SK-N-SH treated with all-trans-retinoic acid at 6 μM for 48 hours (cell line): Measurements from ENCODE around the gene RNF169.

Source experiments
- ATAC-seq: fragments of 200-7000 bp; cut with Tn5 transposase; 3 replicates; pipeline ENCODE4 v1.9.1; 2020; ENCODE audit warnings: mild to moderate bottlenecking, moderate library complexity
- ARNTL ChIP-seq: fragments of 450-650 bp; formaldehyde crosslinking; IDR thresholded peaks from 2 replicates; pipeline ENCODE4 v1.5.0; 2020; ENCODE audit warnings: low read depth, mild to moderate bottlenecking, moderate library complexity, borderline replicate concordance
- BACH2 ChIP-seq: fragments of 250-450 bp; sonication (Bioruptor Pico); IDR thresholded peaks from 2 replicates; pipeline ENCODE4 v1.9.0; 2021; ENCODE audit warnings: mild to moderate bottlenecking, borderline replicate concordance
- CSDC2 ChIP-seq: fragments of 250-450 bp; sonication (Bioruptor Pico); IDR thresholded peaks from 2 replicates; pipeline ENCODE4 v1.5.0; 2020; ENCODE audit warnings: mild to moderate bottlenecking, moderate library complexity
- CSRNP3 ChIP-seq: fragments of 250-450 bp; sonication (Bioruptor Pico); IDR thresholded peaks from 2 replicates; pipeline ENCODE4 v1.5.1; 2021; ENCODE audit warnings: mild to moderate bottlenecking, moderate library complexity
- ESRRG ChIP-seq: fragments of 250-450 bp; sonication (Bioruptor Pico); IDR thresholded peaks from 2 replicates; pipeline ENCODE4 v1.6.1; 2021; ENCODE audit warnings: mild to moderate bottlenecking
- GLIS3 ChIP-seq: fragments of 250-450 bp; sonication (Bioruptor Pico); IDR thresholded peaks from 2 replicates; pipeline ENCODE4 v1.5.0; 2020; ENCODE audit warnings: mild to moderate bottlenecking, moderate library complexity
- ISL1 ChIP-seq: fragments of 250-450 bp; sonication (Bioruptor Pico); IDR thresholded peaks from 2 replicates; pipeline ENCODE4 v2.1.2; 2022; ENCODE audit warnings: mild to moderate bottlenecking, moderate library complexity
- OSR1 ChIP-seq: fragments of 250-450 bp; sonication (Bioruptor Pico); IDR thresholded peaks from 2 replicates; pipeline ENCODE4 v1.8.0; 2022; ENCODE audit warnings: moderate library complexity, mild to moderate bottlenecking, inconsistent platforms
- POU6F1 ChIP-seq: fragments of 250-450 bp; sonication (Bioruptor Pico); IDR thresholded peaks from 2 replicates; pipeline ENCODE4 v1.8.0; 2021; ENCODE audit warnings: low read depth, mild to moderate bottlenecking, moderate library complexity, borderline replicate concordance
- RARB ChIP-seq: fragments of 250-450 bp; sonication (Bioruptor Pico); IDR thresholded peaks from 2 replicates; pipeline ENCODE4 v1.8.0; 2021; ENCODE audit warnings: mild to moderate bottlenecking, moderate library complexity
- SNAI2 ChIP-seq: fragments of 250-450 bp; sonication (Bioruptor Pico); IDR thresholded peaks from 2 replicates; pipeline ENCODE4 v1.5.0; 2020; ENCODE audit warnings: mild to moderate bottlenecking, moderate library complexity
- TCF4 ChIP-seq: fragments of 250-450 bp; sonication (Bioruptor Pico); IDR thresholded peaks from 2 replicates; pipeline ENCODE4 v1.8.0; 2021; ENCODE audit warnings: mild to moderate bottlenecking, moderate library complexity, borderline replicate concordance
- TOX ChIP-seq: fragments of 250-450 bp; sonication (Bioruptor Pico); IDR thresholded peaks from 2 replicates; pipeline ENCODE4 v1.8.0; 2021; ENCODE audit warnings: mild to moderate bottlenecking, moderate library complexity, borderline replicate concordance
- ZC3H10 ChIP-seq: fragments of 250-450 bp; sonication (Bioruptor Pico); IDR thresholded peaks from 2 replicates; pipeline ENCODE4 v1.5.1; 2021; ENCODE audit warnings: mild to moderate bottlenecking, moderate library complexity
- ZFP3 ChIP-seq: fragments of 250-450 bp; sonication (Bioruptor Pico); IDR thresholded peaks from 2 replicates; pipeline ENCODE4 v1.5.0; 2020; ENCODE audit warnings: mild to moderate bottlenecking, moderate library complexity
- ZFP30 ChIP-seq: fragments of 450-650 bp; formaldehyde crosslinking; IDR thresholded peaks from 2 replicates; pipeline ENCODE4 v1.5.0; 2022; ENCODE audit warnings: mild to moderate bottlenecking, moderate library complexity
- ZNF565 ChIP-seq: fragments of 450-650 bp; formaldehyde crosslinking; conservative IDR thresholded peaks from 2 replicates; pipeline ENCODE4 v1.5.0; 2020; ENCODE audit warnings: low read depth, mild to moderate bottlenecking, moderate library complexity
- ZNF8 ChIP-seq: fragments of 450-650 bp; formaldehyde crosslinking; IDR thresholded peaks from 2 replicates; pipeline ENCODE4 v1.5.0; 2020; ENCODE audit warnings: mild to moderate bottlenecking, moderate library complexity
- TF ChIP-seq, protein P1 (sequence below): fragments of 250-450 bp; sonication (Bioruptor Pico); IDR thresholded peaks from 2 replicates; pipeline ENCODE4 v1.5.0; 2020; ENCODE audit warnings: mild to moderate bottlenecking, moderate library complexity
- TF ChIP-seq, protein P2 (sequence below): fragments of 250-450 bp; sonication (Bioruptor Pico); IDR thresholded peaks from 2 replicates; pipeline ENCODE4 v1.8.0; 2020; ENCODE audit warnings: mild to moderate bottlenecking, moderate library complexity, borderline replicate concordance
- TF ChIP-seq, protein P3 (sequence below): fragments of 250-450 bp; sonication (Bioruptor Pico); IDR thresholded peaks from 2 replicates; pipeline ENCODE4 v1.5.1; 2020; ENCODE audit warnings: low read depth, mild to moderate bottlenecking, moderate library complexity

The RNF169 gene

DNA sequence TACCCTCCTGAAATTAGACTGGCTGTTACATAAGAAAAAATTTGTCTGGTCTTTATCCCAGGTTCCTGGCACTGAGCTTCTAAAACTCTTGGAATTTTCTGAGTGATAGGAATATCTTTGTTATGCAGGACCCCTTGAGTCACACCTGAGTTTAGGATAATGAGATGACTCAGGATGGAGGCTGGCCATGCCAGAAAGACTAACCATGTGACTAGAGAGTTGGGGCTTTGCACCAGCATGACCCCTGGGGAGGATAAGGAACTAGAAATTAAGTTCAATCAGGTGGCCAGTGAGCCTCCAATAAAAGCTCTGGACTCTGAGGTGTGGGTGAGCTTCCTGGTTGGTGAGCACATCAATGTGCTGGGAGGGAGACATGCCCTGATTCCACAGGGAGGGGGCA lies 112.1 kb downstream of the RNF169 start:
- ATAC-seq: no peak
- TF ChIP-seq POU6F1 (no peak), ZFP3 (CRISPR knock-in tag) (no peak), ARNTL (no peak), CSRNP3 (CRISPR knock-in tag) (no peak), RARB (CRISPR knock-in tag) (no peak), ISL1 (CRISPR knock-in tag) (no peak), OSR1 (CRISPR knock-in tag) (no peak), TCF4 (CRISPR knock-in tag) (no peak)
- TF ChIP-seq, protein P1, sequence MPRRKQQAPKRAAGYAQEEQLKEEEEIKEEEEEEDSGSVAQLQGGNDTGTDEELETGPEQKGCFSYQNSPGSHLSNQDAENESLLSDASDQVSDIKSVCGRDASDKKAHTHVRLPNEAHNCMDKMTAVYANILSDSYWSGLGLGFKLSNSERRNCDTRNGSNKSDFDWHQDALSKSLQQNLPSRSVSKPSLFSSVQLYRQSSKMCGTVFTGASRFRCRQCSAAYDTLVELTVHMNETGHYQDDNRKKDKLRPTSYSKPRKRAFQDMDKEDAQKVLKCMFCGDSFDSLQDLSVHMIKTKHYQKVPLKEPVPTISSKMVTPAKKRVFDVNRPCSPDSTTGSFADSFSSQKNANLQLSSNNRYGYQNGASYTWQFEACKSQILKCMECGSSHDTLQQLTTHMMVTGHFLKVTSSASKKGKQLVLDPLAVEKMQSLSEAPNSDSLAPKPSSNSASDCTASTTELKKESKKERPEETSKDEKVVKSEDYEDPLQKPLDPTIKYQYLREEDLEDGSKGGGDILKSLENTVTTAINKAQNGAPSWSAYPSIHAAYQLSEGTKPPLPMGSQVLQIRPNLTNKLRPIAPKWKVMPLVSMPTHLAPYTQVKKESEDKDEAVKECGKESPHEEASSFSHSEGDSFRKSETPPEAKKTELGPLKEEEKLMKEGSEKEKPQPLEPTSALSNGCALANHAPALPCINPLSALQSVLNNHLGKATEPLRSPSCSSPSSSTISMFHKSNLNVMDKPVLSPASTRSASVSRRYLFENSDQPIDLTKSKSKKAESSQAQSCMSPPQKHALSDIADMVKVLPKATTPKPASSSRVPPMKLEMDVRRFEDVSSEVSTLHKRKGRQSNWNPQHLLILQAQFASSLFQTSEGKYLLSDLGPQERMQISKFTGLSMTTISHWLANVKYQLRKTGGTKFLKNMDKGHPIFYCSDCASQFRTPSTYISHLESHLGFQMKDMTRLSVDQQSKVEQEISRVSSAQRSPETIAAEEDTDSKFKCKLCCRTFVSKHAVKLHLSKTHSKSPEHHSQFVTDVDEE (CRISPR knock-in tag): no peak

DNA sequence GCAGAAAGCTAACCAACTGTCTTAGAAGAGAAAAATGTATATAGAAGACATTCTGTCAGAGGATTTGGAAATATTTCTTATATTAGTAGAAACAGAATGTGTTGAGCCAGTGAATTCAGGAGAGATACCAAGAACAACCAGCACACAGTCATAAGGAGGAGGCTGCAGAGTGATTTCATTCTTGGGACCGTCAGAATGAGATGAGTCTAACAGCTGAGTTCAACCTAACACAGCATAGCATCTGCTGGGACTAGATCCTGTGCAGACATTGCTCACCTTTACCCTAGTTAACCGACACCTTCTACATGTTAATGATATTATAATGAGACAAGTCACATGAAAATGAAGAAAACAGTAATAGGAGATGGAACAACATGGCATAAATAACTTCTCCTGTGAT lies 114.8 kb downstream of the RNF169 start:
- ATAC-seq: no peak

DNA sequence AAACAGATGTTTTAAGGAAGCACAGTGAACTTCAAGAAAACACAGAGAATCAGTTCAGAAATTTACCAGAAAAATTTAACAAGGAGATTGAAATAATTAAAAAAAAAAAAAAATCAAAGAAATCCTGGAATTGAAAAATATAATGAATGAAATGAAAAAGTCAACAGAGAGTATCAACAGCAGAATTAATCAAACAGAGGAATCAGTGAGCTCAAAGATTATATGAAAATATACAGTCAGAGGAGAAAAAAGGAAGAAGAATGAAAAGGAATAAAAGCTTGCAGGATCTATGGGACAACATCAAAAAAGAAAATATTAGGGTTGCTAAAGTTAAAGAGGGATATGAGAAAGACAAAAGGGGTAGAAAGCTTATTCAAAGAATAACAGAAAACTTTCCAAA lies 117.9 kb downstream of the RNF169 start:
- no peak for ATAC-seq
- TF ChIP-seq TOX (CRISPR knock-in tag): no peak
- no peak for TF ChIP-seq ZNF8 (CRISPR knock-in tag)
- no peak for TF ChIP-seq CSRNP3 (CRISPR knock-in tag)
- TF ChIP-seq ZC3H10 (CRISPR knock-in tag): no peak
- no peak for TF ChIP-seq RARB (CRISPR knock-in tag)

More for the DNA sequence above, 114.8 kb downstream of the RNF169 start:
- TF ChIP-seq GLIS3 (CRISPR knock-in tag) (no peak), OSR1 (CRISPR knock-in tag) (no peak), ZNF8 (CRISPR knock-in tag) (no peak), TCF4 (CRISPR knock-in tag) (no peak), TOX (CRISPR knock-in tag) (no peak), BACH2 (CRISPR knock-in tag) (no peak), ARNTL (no peak), SNAI2 (CRISPR knock-in tag) (no peak)
- TF ChIP-seq, protein P2, sequence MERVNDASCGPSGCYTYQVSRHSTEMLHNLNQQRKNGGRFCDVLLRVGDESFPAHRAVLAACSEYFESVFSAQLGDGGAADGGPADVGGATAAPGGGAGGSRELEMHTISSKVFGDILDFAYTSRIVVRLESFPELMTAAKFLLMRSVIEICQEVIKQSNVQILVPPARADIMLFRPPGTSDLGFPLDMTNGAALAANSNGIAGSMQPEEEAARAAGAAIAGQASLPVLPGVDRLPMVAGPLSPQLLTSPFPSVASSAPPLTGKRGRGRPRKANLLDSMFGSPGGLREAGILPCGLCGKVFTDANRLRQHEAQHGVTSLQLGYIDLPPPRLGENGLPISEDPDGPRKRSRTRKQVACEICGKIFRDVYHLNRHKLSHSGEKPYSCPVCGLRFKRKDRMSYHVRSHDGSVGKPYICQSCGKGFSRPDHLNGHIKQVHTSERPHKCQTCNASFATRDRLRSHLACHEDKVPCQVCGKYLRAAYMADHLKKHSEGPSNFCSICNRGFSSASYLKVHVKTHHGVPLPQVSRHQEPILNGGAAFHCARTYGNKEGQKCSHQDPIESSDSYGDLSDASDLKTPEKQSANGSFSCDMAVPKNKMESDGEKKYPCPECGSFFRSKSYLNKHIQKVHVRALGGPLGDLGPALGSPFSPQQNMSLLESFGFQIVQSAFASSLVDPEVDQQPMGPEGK (CRISPR knock-in tag): no peak

DNA sequence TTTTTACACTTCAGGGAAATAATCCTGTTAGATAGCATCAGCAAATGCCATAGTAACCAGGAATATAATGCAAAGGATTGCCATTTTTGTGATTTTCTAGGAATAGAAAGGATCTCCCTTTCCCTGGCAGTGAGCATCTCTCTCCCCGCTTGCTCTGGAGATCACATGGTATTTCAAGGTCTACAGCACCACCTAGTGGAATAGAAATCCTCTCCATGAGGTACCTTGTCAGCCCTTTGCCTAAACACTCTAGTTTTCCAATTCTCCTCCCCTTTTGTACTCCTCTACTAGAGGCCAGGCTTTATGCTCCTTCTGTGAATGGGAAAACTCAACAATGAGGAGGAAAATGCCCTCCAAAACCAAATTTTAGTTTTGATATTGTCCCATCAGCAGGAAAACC lies 121.8 kb downstream of the RNF169 start:
- ATAC-seq: peak; percentile 40; the same call in 2 of the 3 replicates

More for the DNA sequence above, 121.8 kb downstream of the RNF169 start:
- TF ChIP-seq ZFP30 (CRISPR knock-in tag): no peak
- TF ChIP-seq ARNTL: no peak
- TF ChIP-seq TOX (CRISPR knock-in tag): no peak
- TF ChIP-seq OSR1 (CRISPR knock-in tag): no peak
- no peak for TF ChIP-seq SNAI2 (CRISPR knock-in tag)
- no peak for TF ChIP-seq TCF4 (CRISPR knock-in tag)
- TF ChIP-seq ESRRG: no peak
- TF ChIP-seq ZNF565 (CRISPR knock-in tag): no peak
- no peak for TF ChIP-seq BACH2 (CRISPR knock-in tag)
- no peak for TF ChIP-seq CSDC2 (CRISPR knock-in tag)
- TF ChIP-seq, protein P3, sequence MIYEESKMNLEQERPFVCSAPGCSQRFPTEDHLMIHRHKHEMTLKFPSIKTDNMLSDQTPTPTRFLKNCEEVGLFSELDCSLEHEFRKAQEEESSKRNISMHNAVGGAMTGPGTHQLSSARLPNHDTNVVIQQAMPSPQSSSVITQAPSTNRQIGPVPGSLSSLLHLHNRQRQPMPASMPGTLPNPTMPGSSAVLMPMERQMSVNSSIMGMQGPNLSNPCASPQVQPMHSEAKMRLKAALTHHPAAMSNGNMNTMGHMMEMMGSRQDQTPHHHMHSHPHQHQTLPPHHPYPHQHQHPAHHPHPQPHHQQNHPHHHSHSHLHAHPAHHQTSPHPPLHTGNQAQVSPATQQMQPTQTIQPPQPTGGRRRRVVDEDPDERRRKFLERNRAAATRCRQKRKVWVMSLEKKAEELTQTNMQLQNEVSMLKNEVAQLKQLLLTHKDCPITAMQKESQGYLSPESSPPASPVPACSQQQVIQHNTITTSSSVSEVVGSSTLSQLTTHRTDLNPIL (CRISPR knock-in tag): no peak
- no peak for TF ChIP-seq POU6F1
